HG03432 (cell line): ENCODE results near the gene SEC61B.
"Not testable (repeated sequence)": the region's sequence is repeated elsewhere in the genome, so short reads cannot be mapped to it uniquely, and the experiment has no call there.

ENCODE experiments used
- ATAC-seq: cut with Tn5 transposase; IDR thresholded peaks from one replicate; pipeline ENCODE4 v1.9.1; 2021; ENCODE audit warnings: mild to moderate bottlenecking, moderate library complexity; ENCODE audit not compliant: unreplicated experiment

The SEC61B gene

DNA sequence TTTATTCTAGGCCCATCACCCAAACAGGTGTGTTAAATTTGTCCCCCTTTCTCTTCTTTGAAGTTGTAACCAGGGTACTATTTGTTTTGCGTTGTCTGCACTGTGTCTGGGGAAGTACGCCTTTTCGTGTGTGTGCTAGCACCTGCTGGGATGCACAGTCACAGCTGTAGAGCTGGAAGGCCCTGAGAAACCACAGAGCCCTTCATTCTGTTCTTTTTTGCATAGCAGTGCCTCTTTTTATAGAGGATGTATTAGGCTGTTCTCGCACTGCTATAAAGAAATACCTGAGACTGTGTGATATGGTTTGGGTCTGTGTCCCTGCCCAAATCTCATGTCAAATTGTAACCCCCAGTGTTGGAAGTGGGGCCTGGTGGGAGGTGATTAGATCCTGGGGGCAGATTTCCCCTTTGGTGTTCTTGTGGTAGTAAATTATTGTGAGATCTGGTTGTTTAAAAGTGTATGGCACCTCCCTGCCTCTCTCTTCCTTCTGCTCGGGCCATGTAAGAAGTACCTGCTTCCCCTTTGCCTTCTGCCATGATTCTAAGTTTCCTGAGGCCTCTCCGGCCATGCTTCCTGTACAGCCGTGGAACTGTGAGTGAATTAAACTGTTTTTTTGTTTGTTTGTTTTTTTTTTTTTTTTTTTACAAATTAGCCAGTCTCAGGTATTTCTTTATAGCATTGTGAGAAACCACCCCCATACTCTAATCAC is 14.0 kb downstream of the SEC61B start:
- ATAC-seq: peak; percentile 94

DNA sequence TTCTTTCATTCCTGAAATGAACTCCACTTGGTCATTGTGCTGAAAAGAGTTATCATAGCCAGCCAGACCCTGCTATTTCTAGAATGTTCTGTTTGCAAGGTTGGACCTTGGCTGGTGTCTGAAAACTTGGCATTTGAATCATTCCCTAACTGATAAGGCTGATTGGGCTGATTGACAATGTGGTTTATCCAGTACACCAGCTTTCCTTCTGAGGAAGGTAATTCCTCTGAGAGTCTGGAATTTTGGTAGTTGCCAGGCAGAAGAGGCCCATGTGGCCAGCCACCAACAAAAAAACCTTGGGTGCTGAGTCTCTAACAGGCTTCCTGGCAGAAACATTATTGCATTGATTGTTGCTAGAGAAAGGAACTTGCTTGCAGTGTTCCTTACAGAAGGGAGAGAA is 15.3 kb downstream of the SEC61B start:
- no peak for ATAC-seq

GRCh38 chr9:99237849-99238248 is 15.8 kb downstream of the SEC61B start:
- not testable (repeated sequence) for ATAC-seq

- ATAC-seq: no peak
Observed at GRCh38 chr9:99238331-99238730, 16.2 kb downstream of the SEC61B start.

DNA sequence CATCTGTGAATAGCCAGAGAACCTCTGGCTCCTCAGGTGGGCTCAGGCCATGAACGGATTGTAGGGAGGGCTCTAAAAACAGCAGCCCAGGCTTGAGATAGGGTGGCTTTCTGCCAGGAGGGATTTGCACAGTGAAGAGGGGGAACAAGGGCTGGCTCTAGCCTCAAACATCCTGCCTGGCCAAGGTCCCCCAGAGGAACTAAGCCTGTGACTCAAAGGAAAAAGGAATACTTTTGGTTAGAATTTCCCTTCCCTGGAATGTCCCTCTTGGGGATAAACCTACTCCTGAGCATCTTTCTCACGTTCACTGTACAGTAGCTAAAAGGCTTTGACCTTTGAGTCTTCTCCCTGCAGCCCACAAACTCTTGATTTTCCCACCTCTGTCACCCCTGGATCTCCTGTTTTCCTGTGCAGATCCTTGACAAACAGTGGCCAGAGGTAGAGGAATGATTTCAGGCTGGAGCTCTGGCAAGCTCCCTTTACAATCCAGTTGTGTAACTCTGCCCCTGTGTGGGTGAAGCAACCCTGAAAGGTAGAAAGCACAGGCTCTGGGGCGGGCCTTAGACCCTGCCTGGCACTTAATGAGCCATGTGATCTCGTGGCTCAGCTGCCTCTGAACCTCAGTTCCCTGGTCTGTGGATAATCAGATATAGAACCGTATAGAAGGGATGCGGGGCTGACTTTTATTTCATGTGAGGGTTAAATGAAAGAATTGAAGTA is 17.4 kb downstream of the SEC61B start:
- no peak for ATAC-seq

- ATAC-seq: no peak
Observed at GRCh38 chr9:99241106-99241505, 19.0 kb downstream of the SEC61B start.

GRCh38 chr9:99244344-99245260 is 22.5 kb downstream of the SEC61B start:
- peak; percentile 94 for ATAC-seq

DNA sequence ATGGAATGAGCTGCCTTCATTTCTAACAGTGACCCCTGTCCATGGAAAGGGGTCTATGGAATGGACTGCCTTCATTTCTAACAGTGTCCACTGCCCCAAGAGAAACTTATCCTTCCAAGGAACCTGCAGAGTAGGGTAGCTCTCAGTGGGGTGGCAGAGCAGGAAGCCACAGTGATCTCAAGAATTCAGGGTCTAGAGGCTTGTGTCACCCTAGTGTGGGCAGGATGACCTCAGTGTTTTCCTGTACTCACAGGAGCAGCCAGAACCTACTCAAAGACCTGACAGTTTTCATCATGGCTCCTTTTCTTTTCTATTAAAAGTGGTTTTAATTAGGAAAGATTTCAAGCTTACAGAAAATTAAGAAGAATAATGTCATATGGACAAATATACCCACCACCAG is 27.5 kb downstream of the SEC61B start:
- ATAC-seq: no peak

- no peak for ATAC-seq
Observed at GRCh38 chr9:99251157-99251556, 29.1 kb downstream of the SEC61B start.

GRCh38 chr9:99253134-99253533 is 31.1 kb downstream of the SEC61B start:
- ATAC-seq: peak; percentile 44

- peak; percentile 90 for ATAC-seq
Observed at GRCh38 chr9:99253772-99254431, 31.8 kb downstream of the SEC61B start.

DNA sequence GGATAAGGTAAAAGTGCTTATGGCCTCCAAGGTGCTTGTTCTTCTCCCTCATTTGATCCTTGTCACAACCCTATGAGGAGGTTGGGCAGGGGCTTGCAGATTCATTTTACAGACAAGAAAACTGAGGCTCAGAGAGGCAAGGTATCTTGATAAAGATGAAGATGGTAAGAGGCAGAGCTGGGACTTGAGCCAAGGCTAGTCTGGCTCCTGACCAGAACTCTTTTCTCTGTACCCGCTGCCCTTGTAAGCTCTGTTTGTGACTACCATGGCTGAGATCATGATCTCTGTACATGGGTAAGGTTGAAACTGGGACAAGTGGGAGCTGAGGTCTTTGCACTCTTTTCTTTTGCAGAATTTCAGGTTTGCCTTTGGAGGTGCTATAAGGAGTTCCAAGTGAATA is 33.6 kb downstream of the SEC61B start:
- ATAC-seq: no peak

DNA sequence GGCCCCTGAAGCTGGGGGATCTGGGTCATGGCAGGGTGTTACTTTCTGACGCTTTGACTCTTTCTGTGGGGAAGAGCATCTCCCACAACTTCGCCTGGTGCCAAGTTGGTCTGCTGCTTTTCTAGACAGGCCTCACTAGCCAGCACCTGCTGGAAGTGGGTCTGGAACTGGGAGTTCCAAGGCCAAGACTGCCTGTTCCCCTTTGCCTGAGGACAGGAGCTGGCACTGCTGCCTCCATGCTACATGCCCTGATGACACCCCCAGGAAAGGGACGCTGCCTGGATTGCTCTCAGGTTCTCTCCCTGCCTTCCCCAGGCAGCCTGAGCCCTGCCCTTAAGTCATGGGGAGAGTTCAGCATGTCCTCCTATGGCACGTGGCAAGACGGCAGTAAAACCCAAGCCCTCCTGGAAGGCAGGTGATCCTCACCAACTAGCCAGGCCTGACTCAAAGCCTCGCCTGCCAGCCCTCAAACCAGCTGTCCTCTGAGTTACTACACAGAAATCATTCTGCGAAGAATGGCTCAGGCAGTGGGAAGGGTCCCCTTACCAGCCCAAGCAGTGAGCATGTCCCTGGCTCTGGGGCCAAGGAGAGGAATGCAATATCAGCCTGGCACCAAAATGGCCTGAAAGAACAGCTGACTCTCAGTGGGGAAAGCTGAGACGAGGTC is 35.8 kb downstream of the SEC61B start:
- ATAC-seq: no peak

GRCh38 chr9:99259231-99259918 is 37.3 kb downstream of the SEC61B start:
- ATAC-seq: no peak

- ATAC-seq: no peak
Observed at GRCh38 chr9:99261923-99262322, 39.8 kb downstream of the SEC61B start.

DNA sequence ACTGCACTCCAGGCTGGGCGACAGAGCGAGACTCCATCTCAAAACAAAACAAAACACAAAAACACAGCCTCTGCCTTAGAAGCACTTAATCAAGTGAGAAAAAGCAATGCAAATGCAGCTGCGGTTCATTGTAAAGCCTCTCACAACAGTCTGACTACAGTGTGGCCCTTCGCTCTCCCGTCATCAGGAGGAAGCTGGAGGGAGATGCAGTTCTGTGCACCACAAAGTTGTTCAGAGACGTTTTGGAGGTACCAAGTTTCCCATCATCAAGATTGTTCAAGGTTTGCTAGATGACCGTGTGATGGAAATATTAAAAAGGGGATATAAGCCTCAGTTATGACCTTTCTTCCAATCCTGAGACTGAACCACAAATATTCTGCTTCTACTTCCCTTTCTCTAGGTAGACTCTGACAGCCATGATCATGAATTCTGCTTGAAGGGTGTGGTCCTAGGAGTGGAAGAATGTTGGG is 40.9 kb downstream of the SEC61B start:
- ATAC-seq: peak; percentile 68

GRCh38 chr9:99264070-99264680 is 42.1 kb downstream of the SEC61B start:
- ATAC-seq: no peak

GRCh38 chr9:99265691-99266090 is 43.6 kb downstream of the SEC61B start:
- ATAC-seq: no peak
